Upper lobe of left lung (tissue), 6 donors: ENCODE results near the gene TAF4. TPM values are rescaled to one million over a fixed set of nuclear protein-coding genes. Genes with fewer than 3 reads are reported as not detected.

Source experiments
- ATAC-seq, 2 donors: fragments of 200-7000 bp; cut with Tn5 transposase; one replicate each; pipeline ENCODE4 v1.9.1; 2022; ENCODE audit warnings: mild to moderate bottlenecking in 2 of 2, moderate library complexity in 2 of 2; ENCODE audit not compliant: low FRiP score in 2 of 2
- DNase-seq, 2 donors: peaks; one replicate each; pipeline ENCODE4 v3.0.0-alpha.2; 2019 to 2020
- H3K27ac ChIP-seq, 4 donors: fragments of 200-600 bp; sonication (generic); one replicate each; pipeline ENCODE4 v1.5.1; 2016 to 2019
- H3K27me3 ChIP-seq, 4 donors: fragments of 200-600 bp; sonication (generic); one replicate each; pipeline ENCODE4 v1.5.1; 2017 to 2019
- H3K36me3 ChIP-seq, 4 donors: fragments of 200-600 bp; sonication (generic); one replicate each; pipeline ENCODE4 v1.5.1; 2016 to 2019
- H3K4me1 ChIP-seq, 4 donors: fragments of 200-600 bp; sonication (generic); one replicate each; pipeline ENCODE4 v1.5.1; 2018 to 2019
- H3K4me3 ChIP-seq, 4 donors: fragments of 200-600 bp; sonication (generic); one replicate each; pipeline ENCODE4 v1.5.1; 2017 to 2019; ENCODE audit warnings: mild to moderate bottlenecking in 2 of 4, moderate library complexity in 1 of 4
- H3K9me3 ChIP-seq, 4 donors: fragments of 200-600 bp; sonication (generic); one replicate each; pipeline ENCODE4 v1.5.1; 2018 to 2019
- CTCF ChIP-seq, 6 experiments: fragments of 450-650 bp in 4 of 6; fragments of 200-600 bp in 2 of 6; sonication (generic) in 2 of 6; IDR thresholded peaks; one replicate each; pipeline ENCODE4 v1.5.1; 2016 to 2019; ENCODE audit warnings: antibody characterized with exemption in 6 of 6
- EP300 ChIP-seq, 4 donors: sonication (generic); formaldehyde crosslinking; IDR thresholded peaks; one replicate each; pipeline ENCODE4 v1.5.1; 2017; ENCODE audit warnings: antibody characterized with exemption in 4 of 4, control low read depth in 2 of 4
- POLR2A ChIP-seq, 4 donors: fragments of 450-650 bp; IDR thresholded peaks; one replicate each; pipeline ENCODE4 v1.5.1; 2016 to 2017; ENCODE audit warnings: antibody characterized with exemption in 4 of 4, mild to moderate bottlenecking in 2 of 4
- POLR2AphosphoS5 ChIP-seq, 2 donors: sonication (generic); formaldehyde crosslinking; IDR thresholded peaks; one replicate each; pipeline ENCODE4 v1.5.1; 2017; ENCODE audit warnings: antibody characterized with exemption in 2 of 2
- WGBS, 2 donors: methylation state at CpG; one replicate each; pipeline ENCODE4 v1.1.5; 2017 to 2018; 5-methylcytosine and 5-hydroxymethylcytosine counted together
- total RNA-seq, 6 donors: library from RNA; depleted of rRNA in 4 of 6; stranded (reverse); fragments of >200 nt in 4 of 6; gene quantifications; one replicate each; pipeline versions ENCODE4 v1.1.0 to v1.2.1, GENCODE V29; 2016 to 2021
- donor health status: DM: no; HTN: no; CAD: no; lungs with moderate emphysema.
- donor health status: DM: no; HTN: yes; CAD: no; lungs with severe emphysema.

The TAF4 gene
- total RNA-seq, 6 donors from 2014 or later, result 13.0 to 44.0 (median 20.7) TPM

- Histone ChIP-seq H3K4me1 (no peaks in the 10 kb centered on the region), H3K9me3 (no peaks in the 10 kb centered on the region), H3K36me3 (no peaks in the 10 kb centered on the region), H3K27me3 (no peaks in the 10 kb centered on the region), H3K27ac (no peak overlapping the region), H3K4me3 (no peak overlapping the region)
- DNase-seq (peak in 1 of 2 donors; percentile 63), ATAC-seq (no peak)
- TF ChIP-seq EP300 (IDR thresholded peaks at IDR 0.05), result no peak
- no peak for TF ChIP-seq POLR2A (IDR thresholded peaks at IDR 0.05)
- no peak for TF ChIP-seq POLR2AphosphoS5 (IDR thresholded peaks at IDR 0.05)
- TF ChIP-seq CTCF (IDR thresholded peaks at IDR 0.05), result no peak
- 87 to 88% methylated on average over 7 to 12 of the region's 12 CpGs for WGBS, 2 donors
These were observed 135.6 kb downstream of the TAF4 start for GRCh38 chr20:61929971-61930666.

- DNase-seq, result peak in 1 of 2 donors; percentile 49
These were observed 136.1 kb downstream of the TAF4 start for GRCh38 chr20:61929561-61929960.

GRCh38 chr20:61927826-61928541 is 137.7 kb downstream of the TAF4 start:
- H3K4me3 ChIP-seq, result no peak overlapping the region
- TF ChIP-seq EP300 (IDR thresholded peaks at IDR 0.05) (no peak), CTCF (IDR thresholded peaks at IDR 0.05) (no peak), POLR2AphosphoS5 (IDR thresholded peaks at IDR 0.05) (no peak), POLR2A (IDR thresholded peaks at IDR 0.05) (no peak)
- DNase-seq (peak in 1 of 2 donors; percentile 75), ATAC-seq (no peak)
- H3K9me3 ChIP-seq, result no peaks in the 10 kb centered on the region
- no peak overlapping the region for H3K27ac ChIP-seq
- H3K27me3 ChIP-seq, result peaks cover 0 to 4% (median 0%) of the 10 kb centered on the region in 4 donors
- WGBS, 2 donors, result 93 to 95% methylated on average over 34 to 43 of the region's 43 CpGs
- no peaks in the 10 kb centered on the region for H3K36me3 ChIP-seq
- H3K4me1 ChIP-seq, result no peaks in the 10 kb centered on the region

More at GRCh38 chr20:61929561-61929960, 136.1 kb downstream of the TAF4 start:
- TF ChIP-seq POLR2AphosphoS5 (IDR thresholded peaks at IDR 0.05) (no peak), CTCF (IDR thresholded peaks at IDR 0.05) (no peak), EP300 (IDR thresholded peaks at IDR 0.05) (no peak), POLR2A (IDR thresholded peaks at IDR 0.05) (no peak)
- 95 to 99% methylated on average over 7 to 12 of the region's 12 CpGs for WGBS, 2 donors
- Histone ChIP-seq H3K27me3 (peaks cover 0 to 4% (median 0%) of the 10 kb centered on the region in 4 donors), H3K4me1 (no peaks in the 10 kb centered on the region), H3K9me3 (no peaks in the 10 kb centered on the region), H3K4me3 (no peak overlapping the region), H3K27ac (no peak overlapping the region), H3K36me3 (no peaks in the 10 kb centered on the region)
- ATAC-seq, result no peak

- Histone ChIP-seq H3K4me1 (no peaks in the 10 kb centered on the region), H3K36me3 (no peaks in the 10 kb centered on the region), H3K27me3 (peaks cover 0 to 4% (median 0%) of the 10 kb centered on the region in 4 donors), H3K9me3 (no peaks in the 10 kb centered on the region), H3K27ac (no peak overlapping the region), H3K4me3 (no peak overlapping the region)
- 92 to 100% methylated on average over 1 to 21 of the region's 21 CpGs for WGBS, 2 donors
- no peak for DNase-seq
- no peak for ATAC-seq
- no peak for TF ChIP-seq EP300 (IDR thresholded peaks at IDR 0.05)
- TF ChIP-seq POLR2A (IDR thresholded peaks at IDR 0.05), result no peak
- TF ChIP-seq POLR2AphosphoS5 (IDR thresholded peaks at IDR 0.05), result no peak
- TF ChIP-seq CTCF (IDR thresholded peaks at IDR 0.05), result no peak
These were observed 138.4 kb downstream of the TAF4 start for GRCh38 chr20:61927193-61927825.
